GM19467 (cell line): ENCODE results near the gene NSG2.

Experiments
- ATAC-seq: cut with Tn5 transposase; IDR thresholded peaks from one replicate; pipeline ENCODE4 v1.9.1; 2021; ENCODE audit warnings: mild to moderate bottlenecking, moderate library complexity; ENCODE audit not compliant: unreplicated experiment

NSG2 gene

DNA sequence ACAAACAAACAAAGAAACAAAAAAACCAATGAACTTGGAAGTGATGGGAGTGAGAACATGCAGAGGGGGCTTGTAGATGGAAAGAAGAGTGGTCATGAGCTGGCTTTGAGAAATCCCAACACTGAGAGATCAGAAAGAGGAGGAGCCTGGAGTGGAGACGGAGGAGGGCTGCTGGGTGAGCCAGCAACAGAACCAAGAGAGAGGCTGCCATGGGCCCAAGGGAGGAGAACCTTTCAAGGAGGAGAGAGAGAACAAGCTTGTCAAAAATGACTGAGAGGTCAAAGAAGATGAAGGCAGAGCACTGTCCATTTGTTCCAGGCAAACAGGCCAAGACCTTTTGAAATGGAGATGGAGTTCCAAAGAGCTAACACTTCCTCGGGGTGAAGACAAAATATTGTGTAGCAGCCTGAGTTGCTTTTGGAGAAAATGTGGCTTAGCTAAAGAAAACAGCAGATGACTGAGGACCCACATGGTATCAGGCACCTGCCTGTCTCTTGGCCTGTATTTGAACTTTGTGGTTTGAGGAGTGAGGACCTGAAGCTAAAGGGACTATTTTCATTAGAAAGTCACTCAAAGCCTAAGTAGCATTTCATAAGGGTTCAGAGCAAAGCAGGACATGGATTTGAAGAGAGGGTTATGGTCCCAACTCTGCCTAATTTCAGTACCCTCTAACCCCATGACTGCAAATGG, 13.1 kb downstream of the NSG2 start:
- no peak for ATAC-seq

DNA sequence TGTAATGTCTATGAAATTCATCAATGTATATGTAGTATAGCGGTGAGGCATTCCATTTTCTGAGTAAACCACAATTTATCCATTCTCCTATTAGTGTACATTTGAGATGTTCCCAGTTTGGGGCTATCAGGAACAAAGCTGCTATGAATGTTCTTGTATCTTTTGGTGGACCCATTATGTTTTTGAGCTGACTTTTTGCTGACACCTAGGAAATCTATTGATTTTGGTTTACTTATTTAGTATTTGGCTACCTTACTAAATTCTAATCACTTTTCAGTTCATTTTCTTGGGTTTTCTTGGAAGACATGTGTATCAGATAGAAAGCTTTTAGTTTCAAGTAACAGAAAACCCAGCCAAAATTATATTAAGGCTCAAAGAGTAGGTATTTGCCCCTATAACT, 13.7 kb downstream of the NSG2 start:
- ATAC-seq, result no peak

- no peak for ATAC-seq
Observed at GRCh38 chr5:174063082-174063756, 17.7 kb downstream of the NSG2 start.

GRCh38 chr5:174064171-174064570, 18.7 kb downstream of the NSG2 start:
- no peak for ATAC-seq

DNA sequence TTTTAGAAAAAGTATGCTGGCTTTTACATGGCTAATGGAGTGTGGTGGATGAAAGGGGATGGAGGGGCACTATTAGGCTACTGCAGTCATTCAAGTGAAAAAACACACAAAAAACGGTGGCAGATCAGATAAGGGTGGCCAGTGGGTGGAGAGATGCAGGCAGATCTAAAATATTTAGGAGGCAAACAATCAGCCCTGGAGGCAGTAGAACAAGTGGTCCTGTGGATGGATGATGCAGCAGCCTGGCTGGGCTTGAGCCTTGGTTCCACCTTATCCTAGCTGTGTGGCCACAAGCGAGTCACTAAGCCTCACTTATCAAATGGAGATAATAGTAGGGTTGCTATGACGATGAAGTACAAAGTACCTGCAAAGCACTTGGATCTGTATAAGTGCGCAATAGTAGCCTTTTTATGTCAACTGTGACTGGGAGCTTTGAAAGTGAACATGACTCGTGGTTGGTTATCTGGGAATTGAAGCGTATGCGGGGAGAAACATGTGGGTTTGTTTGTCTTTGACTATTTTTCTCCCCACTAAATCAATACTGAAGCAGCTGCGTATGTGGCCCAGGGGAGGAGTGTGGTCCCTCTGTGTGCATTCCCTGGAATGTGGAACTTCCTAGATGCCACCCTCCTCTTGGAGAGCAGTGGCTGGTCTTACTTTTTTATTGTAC, 20.2 kb downstream of the NSG2 start:
- no peak for ATAC-seq

DNA sequence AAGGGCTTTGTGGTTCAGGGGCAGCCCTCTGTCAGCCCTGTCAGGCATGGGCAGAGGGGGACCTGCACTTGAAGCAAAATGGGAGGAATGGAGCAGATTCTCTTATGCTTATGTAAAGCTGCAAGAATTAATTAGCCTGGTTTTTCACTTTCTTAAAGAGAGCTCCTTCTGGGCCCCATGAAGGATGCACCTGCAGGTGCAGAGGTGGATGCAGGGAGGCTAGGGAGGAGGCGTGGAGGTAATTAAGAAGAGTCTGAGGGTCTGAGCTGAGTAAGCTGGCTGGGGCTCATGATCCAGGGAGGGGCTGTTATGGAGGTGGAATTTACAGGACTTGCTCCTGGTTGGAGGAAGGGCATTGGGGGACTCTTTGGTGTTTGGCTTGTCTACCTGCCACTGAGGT, 22.0 kb downstream of the NSG2 start:
- no peak for ATAC-seq

GRCh38 chr5:174071484-174071883, 26.0 kb downstream of the NSG2 start:
- no peak for ATAC-seq

GRCh38 chr5:174073122-174073660, 27.7 kb downstream of the NSG2 start:
- no peak for ATAC-seq

DNA sequence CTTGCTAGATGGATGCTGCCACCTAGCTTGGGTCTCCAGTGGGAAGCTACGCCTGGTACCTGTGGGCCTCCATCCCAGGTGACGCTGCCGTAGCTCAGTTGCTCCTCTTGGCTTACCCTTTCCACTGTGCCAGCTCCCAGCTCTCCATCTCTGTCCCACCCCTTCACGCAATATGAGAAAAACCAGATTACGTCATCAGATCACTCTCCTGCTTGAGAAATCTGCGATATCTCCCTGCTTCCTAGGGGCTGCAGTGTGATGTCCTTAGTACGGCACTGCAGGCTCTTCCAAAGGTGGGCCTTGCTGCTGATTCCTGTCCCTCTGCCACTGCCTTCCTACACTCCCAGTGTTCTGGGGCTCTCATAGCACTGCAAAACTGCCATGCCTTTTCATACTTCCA, 28.9 kb downstream of the NSG2 start:
- ATAC-seq, result no peak

DNA sequence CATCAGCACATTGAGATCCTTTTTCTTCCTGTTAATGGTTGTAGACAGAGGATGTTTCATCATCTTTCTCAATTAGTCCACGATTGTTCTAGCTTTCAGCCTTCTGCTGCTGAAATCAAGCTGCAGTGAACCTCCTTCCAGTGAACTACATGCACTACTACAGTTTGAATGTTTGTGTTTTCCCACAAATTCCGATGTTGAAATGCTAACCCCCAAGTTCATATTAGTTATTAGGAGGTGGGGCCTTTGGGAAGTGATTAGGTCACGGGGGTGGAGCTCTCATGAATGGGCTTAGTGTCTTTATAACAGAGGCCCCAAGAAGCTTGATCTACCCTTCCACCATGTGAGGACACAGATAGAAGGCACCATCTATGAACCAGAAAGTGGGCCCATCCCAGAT, 32.9 kb downstream of the NSG2 start:
- ATAC-seq, result no peak

DNA sequence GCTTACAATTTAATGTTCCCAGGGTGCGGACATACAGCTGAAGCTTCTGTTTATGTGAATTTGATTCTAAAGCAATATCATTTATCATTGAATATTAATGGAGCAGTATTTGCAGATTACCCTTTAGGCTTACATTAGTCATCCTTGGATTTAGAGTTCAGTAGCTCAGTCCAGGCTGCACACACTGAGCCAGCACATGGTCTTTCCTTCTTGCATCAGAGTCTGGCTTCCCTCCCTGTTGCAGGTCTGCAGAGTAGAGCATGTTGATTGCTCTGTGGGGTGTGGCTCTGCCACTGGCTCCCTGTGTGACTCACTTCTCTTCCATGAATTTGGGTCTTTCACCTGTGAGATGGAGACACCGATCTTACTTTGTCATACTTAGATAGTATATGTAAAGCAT, 36.8 kb downstream of the NSG2 start:
- no peak for ATAC-seq

GRCh38 chr5:174083056-174083827, 37.7 kb downstream of the NSG2 start:
- no peak for ATAC-seq

DNA sequence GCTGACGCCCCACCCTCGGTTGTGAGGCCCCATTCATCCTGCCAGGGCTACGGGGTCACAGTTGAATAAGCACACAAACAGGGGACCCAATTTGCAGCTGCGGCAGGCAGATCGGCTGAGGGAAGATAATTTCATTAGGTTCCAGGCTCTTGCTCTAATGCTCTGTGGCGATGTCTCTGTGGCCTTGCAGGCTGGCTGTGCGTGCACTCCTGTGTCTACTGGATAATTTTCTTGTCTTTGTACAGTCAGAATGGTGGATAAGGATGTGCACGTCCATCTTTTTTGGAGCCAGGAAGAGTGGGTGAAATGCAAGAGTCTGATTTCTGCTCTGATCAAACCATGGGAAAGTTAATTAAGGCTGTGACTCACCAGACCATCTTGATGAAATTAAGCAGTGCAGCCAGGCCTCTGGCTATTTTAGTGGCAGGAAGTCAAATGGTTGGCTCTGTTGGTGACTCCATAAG, 39.2 kb downstream of the NSG2 start:
- ATAC-seq, result no peak

DNA sequence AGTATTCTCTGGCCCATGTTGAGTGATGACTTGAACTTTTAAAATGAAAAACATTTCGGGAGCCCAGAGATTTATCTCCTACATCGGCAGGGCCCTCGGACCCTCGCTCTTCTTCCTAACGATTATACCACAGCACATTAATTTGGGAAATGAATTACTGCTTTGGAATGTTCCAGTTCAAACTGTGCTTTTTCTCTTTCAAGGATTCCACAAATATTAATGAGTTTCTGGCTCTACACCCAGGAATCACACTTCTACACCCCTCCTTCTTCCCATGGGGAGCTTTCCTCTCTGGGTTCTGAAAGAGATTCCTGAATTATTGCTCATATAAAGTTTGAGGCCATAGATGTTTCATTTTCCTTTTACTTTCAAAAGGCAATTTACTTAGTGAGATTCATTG, 41.2 kb downstream of the NSG2 start:
- no peak for ATAC-seq

GRCh38 chr5:174087783-174088182, 42.3 kb downstream of the NSG2 start:
- no peak for ATAC-seq

- ATAC-seq, result no peak
Observed at GRCh38 chr5:174090129-174090528, 44.6 kb downstream of the NSG2 start.

- ATAC-seq, result no peak
Observed at GRCh38 chr5:174093123-174093522, 47.6 kb downstream of the NSG2 start.

- ATAC-seq, result no peak
Observed at GRCh38 chr5:174094857-174095606, 49.5 kb downstream of the NSG2 start.

GRCh38 chr5:174096619-174097018, 51.1 kb downstream of the NSG2 start:
- ATAC-seq, result no peak

GRCh38 chr5:174097486-174098185, 52.1 kb downstream of the NSG2 start:
- ATAC-seq, result no peak
